SK-N-SH (cell line): Measurements from ENCODE around the gene FTSJ1. TPM values are rescaled to one million over a fixed set of nuclear protein-coding genes. Genes with fewer than 3 reads are reported as not detected.

Source experiments
- CTCF ChIA-PET: fragments of 300-600, 350-600 bp; formaldehyde crosslinking; extraction: SDS; loops from one replicate; lab custom pipeline; 2021; lab: Yijun Ruan, JAX
- POLR2A ChIA-PET: fragments of 350-600 bp; sonication (Branson Sonifier 250); formaldehyde crosslinking; extraction: SDS; loops from one replicate; lab custom pipeline; 2020; ENCODE audit warnings: antibody characterized with exemption, inconsistent platforms; lab: Yijun Ruan, JAX
- DNase-seq: peaks from one replicate; pipeline ENCODE4 v3.0.0; 2012
- H2AFZ ChIP-seq: fragments of 200-600 bp; sonication (generic); 2 replicates; pipeline ENCODE4 v1.8.1; 2016; ENCODE audit warnings: antibody characterized with exemption, mild to moderate bottlenecking, low read depth
- H3F3A ChIP-seq: fragments of 200-600 bp; sonication (generic); replicated peaks from 2 replicates; pipeline ENCODE3; 2016; ENCODE audit warnings: antibody characterized with exemption, mild to moderate bottlenecking; ENCODE audit not compliant: insufficient read depth
- H3K27ac ChIP-seq, 2 experiments: fragments of 200-500 bp in 1 of 2; fragments of 200-600 bp in 1 of 2; sonication (Bioruptor generic) in 1 of 2; sonication (generic), shearing (Covaris generic) in 1 of 2; 2 replicates each; pipeline versions ENCODE4 v1.5.1 to v1.6.1; 2014 to 2016; ENCODE audit warnings: low read depth in 2 of 2, inconsistent platforms in 1 of 2, low read length in 1 of 2, mild to moderate bottlenecking in 1 of 2, mixed read lengths in 1 of 2
- H3K27me3 ChIP-seq: fragments of 200-600 bp; sonication (generic), shearing (Covaris generic); 2 replicates; pipeline ENCODE4 v1.6.1; 2016; ENCODE audit warnings: mixed run types; ENCODE audit not compliant: insufficient read depth
- H3K36me3 ChIP-seq, 2 experiments: fragments of 200-500 bp in 1 of 2; fragments of 200-600 bp in 1 of 2; sonication (Bioruptor generic) in 1 of 2; sonication (generic) in 1 of 2; replicated peaks in 1 of 2; 2 replicates each; pipeline versions ENCODE3 to v1.5.1; 2014 to 2016; ENCODE audit warnings: low read length in 1 of 2, mild to moderate bottlenecking in 1 of 2; ENCODE audit not compliant: insufficient read depth in 2 of 2, control insufficient read depth in 1 of 2
- H3K4me1 ChIP-seq, 2 experiments: fragments of 200-500 bp in 1 of 2; fragments of 200-600 bp in 1 of 2; sonication (Bioruptor generic) in 1 of 2; sonication (generic), shearing (Covaris generic) in 1 of 2; 2 replicates each; pipeline versions ENCODE4 v1.5.1 to v1.6.1; 2014 to 2016; ENCODE audit warnings: low read depth in 1 of 2, low read length in 1 of 2, mixed run types in 1 of 2; ENCODE audit not compliant: insufficient read depth in 2 of 2, control insufficient read depth in 1 of 2
- H3K4me2 ChIP-seq: fragments of 200-600 bp; sonication (generic), shearing (Covaris generic); 2 replicates; pipeline ENCODE4 v1.6.1; 2017; ENCODE audit warnings: mixed run types
- H3K4me3 ChIP-seq, 2 experiments: fragments of 200-500 bp in 1 of 2; fragments of 200-600 bp in 1 of 2; sonication (Bioruptor generic) in 1 of 2; sonication (generic), shearing (Covaris generic) in 1 of 2; 2 replicates each; pipeline versions ENCODE4 v1.5.1 to v1.8.1; 2014 to 2016; ENCODE audit warnings: low read depth in 2 of 2, inconsistent platforms in 1 of 2, low read length in 1 of 2, mild to moderate bottlenecking in 1 of 2, mixed read lengths in 1 of 2, moderate library complexity in 1 of 2
- H3K79me2 ChIP-seq: fragments of 200-600 bp; sonication (generic); 2 replicates; pipeline ENCODE4 v1.8.1; 2017; ENCODE audit warnings: mild to moderate bottlenecking; ENCODE audit not compliant: insufficient read depth
- H3K9ac ChIP-seq: fragments of 200-600 bp; sonication (generic); 2 replicates; pipeline ENCODE4 v1.6.1; 2017; ENCODE audit warnings: mixed run types
- H3K9me2 ChIP-seq: fragments of 200-600 bp; sonication (generic); 2 replicates; pipeline ENCODE4 v1.6.1; 2017; ENCODE audit warnings: mixed run types
- H3K9me3 ChIP-seq: fragments of 200-600 bp; sonication (generic); 2 replicates; pipeline ENCODE4 v1.6.1; 2017; ENCODE audit warnings: mixed run types, mild to moderate bottlenecking, moderate library complexity
- H4K20me1 ChIP-seq: fragments of 200-600 bp; sonication (generic); 2 replicates; pipeline ENCODE4 v1.6.1; 2017; ENCODE audit warnings: mild to moderate bottlenecking, mixed run types; ENCODE audit not compliant: insufficient read depth
- CHD2 ChIP-seq: fragments of 150-350 bp; IDR thresholded peaks from 2 replicates; pipeline ENCODE4 v1.6.1; 2018; ENCODE audit warnings: low read length; ENCODE audit not compliant: partially characterized antibody
- ELF1 ChIP-seq: IDR thresholded peaks from 2 replicates; pipeline ENCODE4 v1.4.0; 2012
- EP300 ChIP-seq, 2 experiments: IDR thresholded peaks; 2 replicates each; pipeline versions ENCODE4 v1.4.0 to v1.6.1; 2012; ENCODE audit warnings: borderline replicate concordance in 1 of 2, low read depth in 1 of 2, low read length in 1 of 2
- EZH2phosphoT487 ChIP-seq: fragments of 200-600 bp; sonication (generic); IDR thresholded peaks from 2 replicates; pipeline ENCODE4 v1.6.1; 2017; ENCODE audit warnings: low read depth, mixed run types, mild to moderate bottlenecking, antibody characterized with exemption, moderate library complexity, borderline replicate concordance
- FOSL2 ChIP-seq: IDR thresholded peaks from 2 replicates; pipeline ENCODE4 v1.4.0; 2012; ENCODE audit warnings: low read depth, mild to moderate bottlenecking, moderate library complexity, borderline replicate concordance
- GATA2 ChIP-seq: sonication (generic); formaldehyde crosslinking; IDR thresholded peaks from 2 replicates; pipeline ENCODE4 v1.5.0; 2020; ENCODE audit warnings: mild to moderate bottlenecking, missing genetic modification reagents
- IRF3 ChIP-seq: fragments of 150-350 bp; IDR thresholded peaks from 2 replicates; pipeline ENCODE4 v1.6.1; 2016; ENCODE audit warnings: mild to moderate bottlenecking, low read depth, low read length
- MAX ChIP-seq: IDR thresholded peaks from 2 replicates; pipeline ENCODE4 v1.4.0; 2012; ENCODE audit warnings: low read depth
- MEF2A ChIP-seq: IDR thresholded peaks from 2 replicates; pipeline ENCODE4 v1.4.0; 2012; ENCODE audit warnings: low read depth, borderline replicate concordance
- MXI1 ChIP-seq: IDR thresholded peaks from 2 replicates; pipeline ENCODE4 v1.6.1; 2012; ENCODE audit warnings: mild to moderate bottlenecking, low read depth, low read length, improper control_type of control experiment
- NFIC ChIP-seq: IDR thresholded peaks from 2 replicates; pipeline ENCODE4 v1.4.0; 2012; ENCODE audit warnings: borderline replicate concordance
- PBX3 ChIP-seq: IDR thresholded peaks from 2 replicates; pipeline ENCODE4; 2012
- RAD21 ChIP-seq: IDR thresholded peaks from 2 replicates; pipeline ENCODE4 v1.6.1; 2012; ENCODE audit warnings: mild to moderate bottlenecking, low read length
- RFX5 ChIP-seq: IDR thresholded peaks from 2 replicates; pipeline ENCODE4 v1.6.1; 2012; ENCODE audit warnings: mild to moderate bottlenecking, improper control_type of control experiment, low read length
- RXRA ChIP-seq: IDR thresholded peaks from 2 replicates; pipeline ENCODE4 v1.4.0; 2012; ENCODE audit warnings: low read depth, mild to moderate bottlenecking, borderline replicate concordance
- SMC3 ChIP-seq: IDR thresholded peaks from 2 replicates; pipeline ENCODE4 v1.6.1; 2012; ENCODE audit warnings: low read depth, low read length, improper control_type of control experiment
- YY1 ChIP-seq: IDR thresholded peaks from 2 replicates; pipeline ENCODE4 v1.4.0; 2012; ENCODE audit warnings: low read depth, mild to moderate bottlenecking
- WGBS: methylation state at CpG from one replicate; pipeline ENCODE4 v1.1.6; 2017; ENCODE audit warnings: low lambda C conversion rate; 5-methylcytosine and 5-hydroxymethylcytosine counted together
- polyA plus RNA-seq, 3 experiments: library from polyadenylated mRNA; depleted of rRNA; stranded (reverse); fragments of >200 nt; gene quantifications; 2 replicates each; pipeline ENCODE4 v1.2.3, GENCODE V29; 2012
- TF ChIP-seq, protein P1 (sequence below): fragments of 200-600 bp; sonication (generic); IDR thresholded peaks from 2 replicates; pipeline ENCODE4 v1.6.1; 2017; ENCODE audit warnings: antibody characterized with exemption, mild to moderate bottlenecking, moderate library complexity
- TF ChIP-seq, protein P2 (sequence below): IDR thresholded peaks from 2 replicates; pipeline ENCODE4 v1.4.0; 2012; ENCODE audit warnings: low read depth, borderline replicate concordance

Gene FTSJ1
- polyA plus RNA-seq, 1 of the 3 experiments (the other 2 are of a cell fraction): 34.1 TPM

GRCh38 chrX:48530736-48531135 is 54.7 kb downstream of the FTSJ1 start:
- Histone ChIP-seq H3F3A (no peaks in the 10 kb centered on the region), H2AFZ (no peak overlapping the region), H3K4me1 (no peaks in the 10 kb centered on the region)
- CTCF ChIA-PET: interaction anchor here (0.8 kb wide), 1 partner anchor 21 kb away, joined by 3 read pairs; no protein-coding TSS in a partner anchor
- TF ChIP-seq, protein P1, sequence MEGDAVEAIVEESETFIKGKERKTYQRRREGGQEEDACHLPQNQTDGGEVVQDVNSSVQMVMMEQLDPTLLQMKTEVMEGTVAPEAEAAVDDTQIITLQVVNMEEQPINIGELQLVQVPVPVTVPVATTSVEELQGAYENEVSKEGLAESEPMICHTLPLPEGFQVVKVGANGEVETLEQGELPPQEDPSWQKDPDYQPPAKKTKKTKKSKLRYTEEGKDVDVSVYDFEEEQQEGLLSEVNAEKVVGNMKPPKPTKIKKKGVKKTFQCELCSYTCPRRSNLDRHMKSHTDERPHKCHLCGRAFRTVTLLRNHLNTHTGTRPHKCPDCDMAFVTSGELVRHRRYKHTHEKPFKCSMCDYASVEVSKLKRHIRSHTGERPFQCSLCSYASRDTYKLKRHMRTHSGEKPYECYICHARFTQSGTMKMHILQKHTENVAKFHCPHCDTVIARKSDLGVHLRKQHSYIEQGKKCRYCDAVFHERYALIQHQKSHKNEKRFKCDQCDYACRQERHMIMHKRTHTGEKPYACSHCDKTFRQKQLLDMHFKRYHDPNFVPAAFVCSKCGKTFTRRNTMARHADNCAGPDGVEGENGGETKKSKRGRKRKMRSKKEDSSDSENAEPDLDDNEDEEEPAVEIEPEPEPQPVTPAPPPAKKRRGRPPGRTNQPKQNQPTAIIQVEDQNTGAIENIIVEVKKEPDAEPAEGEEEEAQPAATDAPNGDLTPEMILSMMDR: no peak
- TF ChIP-seq FOSL2 (no peak), MEF2A (no peak), EP300 (IDR thresholded peaks at IDR 0.05; ENCODE audit: borderline replicate concordance in 1 of 2, low read depth in 1 of 2, low read length in 1 of 2) (no peak), NFIC (no peak), MAX (no peak), PBX3 (no peak), YY1 (no peak), IRF3 (no peak), SMC3 (no peak), RFX5 (no peak), RAD21 (no peak), ELF1 (no peak), CHD2 (no peak), EZH2phosphoT487 (no peak), RXRA (no peak), MXI1 (no peak), GATA2 (no peak)
- TF ChIP-seq, protein P2, sequence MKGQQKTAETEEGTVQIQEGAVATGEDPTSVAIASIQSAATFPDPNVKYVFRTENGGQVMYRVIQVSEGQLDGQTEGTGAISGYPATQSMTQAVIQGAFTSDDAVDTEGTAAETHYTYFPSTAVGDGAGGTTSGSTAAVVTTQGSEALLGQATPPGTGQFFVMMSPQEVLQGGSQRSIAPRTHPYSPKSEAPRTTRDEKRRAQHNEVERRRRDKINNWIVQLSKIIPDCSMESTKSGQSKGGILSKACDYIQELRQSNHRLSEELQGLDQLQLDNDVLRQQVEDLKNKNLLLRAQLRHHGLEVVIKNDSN: no peak
- TF ChIP-seq, all 33 proteins: peak for 0
- Histone ChIP-seq H3K4me2 (no peak overlapping the region), H4K20me1 (no peaks in the 10 kb centered on the region), H3K27ac (no peak overlapping the region), H3K9me2 (no peaks in the 10 kb centered on the region), H3K9me3 (no peaks in the 10 kb centered on the region), H3K27me3 (no peaks in the 10 kb centered on the region; the same call in 1 of the 2 replicates), H3K9ac (no peak overlapping the region), H3K36me3 (no peaks in the 10 kb centered on the region), H3K4me3 (no peak overlapping the region), H3K79me2 (no peaks in the 10 kb centered on the region)
- no peak for DNase-seq
- POLR2A ChIA-PET: no interaction called here
- WGBS: 49% methylated on average over 3 of the region's 3 CpGs
